GM10248 (cell line): ENCODE measurements around the gene DPYSL5.

Source experiments
- CTCF ChIA-PET: fragments of 300-600 bp; sonication (Branson Sonifier 250); formaldehyde crosslinking; extraction: SDS; loops from one replicate; lab custom pipeline; 2021; ENCODE audit warnings: antibody characterized with exemption; lab: Yijun Ruan, JAX
- POLR2A ChIA-PET: fragments of 350-650 bp; sonication (Branson Sonifier 250); formaldehyde crosslinking; extraction: SDS; loops from one replicate; lab custom pipeline; 2020; ENCODE audit warnings: antibody characterized with exemption; lab: Yijun Ruan, JAX
- DNase-seq: peaks from one replicate; pipeline ENCODE4 v3.0.0; 2012; ENCODE audit errors: extremely low spot score
- CTCF ChIP-seq: IDR thresholded peaks from 2 replicates; pipeline ENCODE4 v1.5.1; 2012; ENCODE audit warnings: mild to moderate bottlenecking, low read depth; ENCODE audit errors: extremely low read depth, missing control alignments, control extremely low read depth

Gene DPYSL5

GRCh38 chr2:26971911-26972786, 124.2 kb downstream of the DPYSL5 start:
- ChIA-PET CTCF (interaction anchor here (1.0 to 2.9 kb wide), 5 partner anchors 10 to 126 kb away, joined by 3 to 22 read pairs (median 4); no protein-coding TSS in a partner anchor), POLR2A (no interaction called here)
- no peak for TF ChIP-seq CTCF
- DNase-seq, result no peak

DNA sequence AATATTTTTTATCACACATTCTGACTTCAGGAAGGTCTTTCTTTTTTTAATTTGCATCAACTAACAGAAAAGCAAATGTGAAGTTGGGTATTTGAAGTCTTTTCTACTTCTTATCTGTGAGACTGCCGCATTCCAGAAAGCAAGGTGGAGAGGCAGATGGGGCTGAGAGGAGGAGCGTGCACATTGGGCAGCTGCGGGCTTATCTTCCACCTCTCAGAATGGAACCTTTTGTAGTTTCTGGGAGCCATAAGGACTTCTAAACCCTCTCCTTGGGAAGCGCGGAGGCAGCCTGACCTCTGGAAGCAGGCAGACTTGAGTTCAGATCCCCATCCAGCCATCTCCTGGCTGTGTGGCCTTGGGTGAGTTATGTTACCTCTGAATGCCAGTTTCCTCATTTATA, 126.4 kb downstream of the DPYSL5 start:
- POLR2A ChIA-PET, result no interaction called here
- CTCF ChIA-PET, result no interaction called here
- no peak for TF ChIP-seq CTCF
- no peak for DNase-seq

DNA sequence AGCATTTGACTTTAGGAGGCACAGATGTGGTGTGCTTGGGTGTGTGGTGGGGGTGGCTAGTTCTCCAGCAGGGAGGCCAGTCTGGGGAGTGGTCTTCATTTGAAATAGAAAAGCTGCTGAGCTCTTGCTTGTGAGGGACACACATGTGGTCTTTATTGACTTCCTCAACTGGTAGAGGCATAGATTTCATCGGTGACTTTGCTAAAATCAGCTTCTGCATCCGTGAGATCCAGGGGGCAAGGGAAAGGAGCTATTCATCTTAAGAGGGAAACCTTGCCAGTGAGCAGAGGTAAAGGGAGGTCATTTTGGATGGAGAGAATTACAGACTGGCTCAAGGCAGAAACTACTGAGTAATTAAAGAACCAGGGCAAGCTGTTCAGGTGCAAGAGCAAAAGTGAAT, 127.2 kb downstream of the DPYSL5 start:
- TF ChIP-seq CTCF, result no peak
- DNase-seq, result no peak
- POLR2A ChIA-PET, result no interaction called here
- CTCF ChIA-PET, result interaction anchor here (1.0 to 5.4 kb wide), 5 partner anchors 13 to 305 kb away, joined by 3 to 33 read pairs (median 4); no protein-coding TSS in a partner anchor

DNA sequence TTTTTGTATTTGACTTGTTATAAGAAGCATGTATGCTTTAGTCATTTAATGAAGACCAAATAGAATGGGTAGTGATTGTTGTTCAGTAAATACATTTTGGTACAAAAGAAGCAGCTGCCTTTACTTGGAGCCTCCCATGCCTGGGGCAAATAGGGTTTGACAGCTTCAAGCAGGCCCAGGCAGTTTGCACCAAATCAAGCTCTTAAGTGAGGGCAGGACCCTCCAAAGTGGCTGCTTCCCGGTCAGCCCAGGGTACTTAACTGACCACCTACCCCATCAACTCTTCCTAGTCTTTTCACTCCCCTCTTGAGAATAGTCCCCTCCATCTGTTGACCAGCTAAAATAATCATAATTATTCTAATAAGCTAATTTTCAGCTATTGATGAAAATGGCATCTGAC, 127.7 kb downstream of the DPYSL5 start:
- ChIA-PET POLR2A (no interaction called here), CTCF (interaction anchor here (0.9 to 5.4 kb wide), 8 partner anchors 11 to 304 kb away, joined by 3 to 33 read pairs (median 4); partner anchors contain the start of gene PREB)
- DNase-seq, result no peak
- no peak for TF ChIP-seq CTCF

- POLR2A ChIA-PET, result no interaction called here
- no peak for DNase-seq
- TF ChIP-seq CTCF, result no peak
- CTCF ChIA-PET, result interaction anchor here (0.9 to 5.4 kb wide), 9 partner anchors 12 to 303 kb away, joined by 3 to 33 read pairs (median 4); partner anchors contain the start of gene PREB
Observed at GRCh38 chr2:26976237-26976636, 128.3 kb downstream of the DPYSL5 start.

GRCh38 chr2:26977012-26977411, 129.1 kb downstream of the DPYSL5 start:
- DNase-seq, result no peak
- ChIA-PET CTCF (interaction anchor here (0.7 to 5.4 kb wide), 6 partner anchors 11 to 157 kb away, joined by 3 to 33 read pairs (median 4); partner anchors contain the start of gene PREB), POLR2A (no interaction called here)
- TF ChIP-seq CTCF, result no peak
